GM12878 (cell line): Measurements from ENCODE around the gene SLC12A3. TPM values are rescaled to one million over a fixed set of nuclear protein-coding genes. Genes with fewer than 3 reads are reported as not detected.

Source experiments
- CREB1 ChIP-seq: IDR thresholded peaks from 2 replicates; pipeline ENCODE4 v1.6.1; 2012; ENCODE audit warnings: low read depth, mild to moderate bottlenecking, inconsistent platforms
- DPF2 ChIP-seq: fragments of 450-650 bp; IDR thresholded peaks from 2 replicates; pipeline ENCODE4 v1.6.1; 2017; ENCODE audit warnings: mild to moderate bottlenecking
- EED ChIP-seq: sonication (generic); IDR thresholded peaks from 2 replicates; pipeline ENCODE4 v1.6.1; 2016; ENCODE audit warnings: antibody characterized with exemption, low read depth
- EP300 ChIP-seq, 2 experiments: fragments of 150-350 bp in 1 of 2; IDR thresholded peaks; 2 replicates each; pipeline ENCODE4 v1.6.1; 2011 to 2012; ENCODE audit warnings: low read depth in 2 of 2, low read length in 2 of 2, borderline replicate concordance in 1 of 2, improper control_type of control experiment in 1 of 2, inconsistent platforms in 1 of 2; ENCODE audit not compliant: control insufficient read depth in 1 of 2
- ESRRA ChIP-seq: IDR thresholded peaks from 2 replicates; pipeline ENCODE4 v1.6.1; 2012; ENCODE audit warnings: mild to moderate bottlenecking, low read length, improper control_type of control experiment
- IKZF2 ChIP-seq, 2 experiments: fragments of 450-650 bp; IDR thresholded peaks; 2 replicates each; pipeline ENCODE4 v1.6.1; 2017; ENCODE audit warnings: mild to moderate bottlenecking in 2 of 2, moderate library complexity in 2 of 2
- MEF2A ChIP-seq: IDR thresholded peaks from 2 replicates; pipeline ENCODE4 v1.6.1; 2011; ENCODE audit warnings: low read depth, mild to moderate bottlenecking, low read length, moderate library complexity; ENCODE audit not compliant: insufficient read depth
- MYC ChIP-seq: IDR thresholded peaks from 2 replicates; pipeline ENCODE4 v1.6.1; 2011; ENCODE audit warnings: mild to moderate bottlenecking, low read length, moderate library complexity, inconsistent platforms; ENCODE audit not compliant: insufficient read depth, insufficient replicate concordance, insufficient read length, severe bottlenecking
- NFIC ChIP-seq: IDR thresholded peaks from 2 replicates; pipeline ENCODE4 v1.6.1; 2012; ENCODE audit warnings: low read depth, mild to moderate bottlenecking, inconsistent platforms, low read length, moderate library complexity
- NR2C1 ChIP-seq: fragments of 450-650 bp; IDR thresholded peaks from 2 replicates; pipeline ENCODE4 v1.6.1; 2017; ENCODE audit warnings: antibody characterized with exemption, mild to moderate bottlenecking, moderate library complexity
- POU2F2 ChIP-seq: IDR thresholded peaks from 3 replicates; pipeline ENCODE4 v1.6.1; 2011; ENCODE audit warnings: low read depth, mild to moderate bottlenecking, low read length, borderline replicate concordance
- RAD21 ChIP-seq: IDR thresholded peaks from 2 replicates; pipeline ENCODE4 v1.6.1; 2011; ENCODE audit warnings: mild to moderate bottlenecking, low read depth, low read length, moderate library complexity; ENCODE audit not compliant: insufficient read depth
- ZBTB4 ChIP-seq: fragments of 450-650 bp; formaldehyde crosslinking; IDR thresholded peaks from 2 replicates; pipeline ENCODE4 v1.4.0; 2022; ENCODE audit warnings: mild to moderate bottlenecking, moderate library complexity
- polyA plus RNA-seq, 11 experiments: library from polyadenylated mRNA; depleted of rRNA in 4 of 11; unstranded in 6 of 11; stranded (reverse) in 5 of 11; fragments of >200 nt; fragmentation: Nextera tagmentation in 4 of 11; fragmentation: Illumina TruSeq in 1 of 11; extraction: Ambion mirVana in 4 of 11; extraction: Trizol in 1 of 11; gene quantifications; 1 replicate in 1 of 11; 2 replicates in 10 of 11; pipeline versions ENCODE4 v1.2.1 to v1.2.3, GENCODE V29; 2011 to 2016; ENCODE audit warnings: inconsistent platforms in 2 of 11, missing spikeins in 2 of 11, low read depth in 1 of 11
- total RNA-seq, 4 experiments: library from RNA; depleted of rRNA in 3 of 4; stranded (reverse); fragments of >200 nt in 3 of 4; fragmentation: Illumina TruSeq in 1 of 4; extraction: Trizol in 1 of 4; gene quantifications; 2 replicates each; pipeline versions ENCODE4 v1.2.1 to v1.2.3, GENCODE V29; 2013 to 2021
- TF ChIP-seq, protein P1 (sequence below): IDR thresholded peaks from 2 replicates; pipeline ENCODE4 v1.6.1; 2011; ENCODE audit warnings: borderline replicate concordance, low read depth, mild to moderate bottlenecking, moderate library complexity, mixed read lengths, low read length; ENCODE audit not compliant: insufficient read depth; ENCODE audit errors: extremely low read length
- TF ChIP-seq, protein P2 (sequence below): fragments of 450-650 bp; IDR thresholded peaks from 2 replicates; pipeline ENCODE4 v1.6.1; 2017; ENCODE audit warnings: mild to moderate bottlenecking, low read depth, inconsistent platforms; ENCODE audit not compliant: poor library complexity, severe bottlenecking
- TF ChIP-seq, protein P3 (sequence below): fragments of 450-650 bp; IDR thresholded peaks from 2 replicates; pipeline ENCODE4 v1.6.1; 2017; ENCODE audit warnings: low read depth, mild to moderate bottlenecking, moderate library complexity

The SLC12A3 gene
- total and polyA plus RNA-seq, 10 of the 15 experiments (the other 5 are each of a cell fraction or from before 2014, with no cell fraction given), result 0.05 to 6.3 (median 3.1) TPM

DNA sequence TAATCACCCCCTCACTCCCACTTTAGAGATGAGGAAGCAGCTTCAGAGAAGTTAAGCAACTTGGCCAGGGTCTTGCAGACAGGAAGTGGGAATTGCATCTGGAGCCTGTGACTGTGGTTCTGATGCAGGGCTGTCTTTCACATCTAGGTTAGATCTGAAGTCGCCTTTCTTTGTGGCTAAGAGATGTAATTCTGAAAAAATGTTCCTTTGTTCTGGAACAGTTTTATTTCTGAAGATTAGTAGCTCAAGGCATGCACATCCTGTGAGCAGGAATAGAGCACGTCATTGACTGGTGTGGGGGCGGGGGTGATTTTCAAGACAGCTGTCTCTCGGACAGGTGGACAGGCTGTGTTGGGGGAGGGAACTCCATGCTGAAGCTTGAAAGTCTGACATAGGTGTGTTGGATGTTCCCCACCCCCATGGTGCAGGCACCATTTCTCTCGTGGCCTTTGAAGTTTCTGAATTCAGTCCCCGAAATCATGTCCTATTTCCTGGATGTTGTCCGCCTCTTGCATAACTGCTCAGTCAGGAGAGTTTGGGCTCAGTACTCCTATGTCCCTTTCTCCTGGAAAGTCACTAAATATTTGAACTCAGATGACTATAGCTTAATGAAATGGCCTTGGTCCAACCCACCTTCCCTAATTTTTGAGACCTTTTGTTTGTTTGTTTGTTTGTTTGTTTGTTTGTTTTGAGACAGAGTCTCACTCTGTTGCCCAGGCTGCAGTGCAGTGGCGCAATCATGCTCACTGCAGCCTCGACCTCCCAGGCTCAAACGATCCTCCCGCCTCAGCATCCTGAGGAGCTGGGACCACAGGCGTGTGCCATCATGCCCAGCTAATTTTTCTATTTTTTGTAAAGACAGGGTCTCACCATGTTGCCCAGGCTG lies 45.9 kb downstream of the SLC12A3 start (continued):
- TF ChIP-seq EED (peak; percentile 94), IKZF2 (IDR thresholded peaks at IDR 0.05) (peak; percentile 96), MYC (no peak), NFIC (peak; percentile 76), DPF2 (peak; percentile 81), ESRRA (no peak), ZBTB4 (no peak), CREB1 (peak; percentile 71; the same call in 1 of the 2 replicates), EP300 (IDR thresholded peaks at IDR 0.05; ENCODE audit: borderline replicate concordance in 1 of 2, control insufficient read depth in 1 of 2, low read depth in 2 of 2, low read length in 2 of 2) (peak; percentile 71 to 89; a peak in 3 of 4 replicates), MEF2A (0 out of 2 replicates have a peak, but pooled peaks have one; percentile 5), POU2F2 (0 out of 3 replicates have a peak, but pooled peaks have one; percentile 42), RAD21 (no peak), NR2C1 (peak; percentile 27; the same call in 1 of the 2 replicates)
- TF ChIP-seq, protein P1, sequence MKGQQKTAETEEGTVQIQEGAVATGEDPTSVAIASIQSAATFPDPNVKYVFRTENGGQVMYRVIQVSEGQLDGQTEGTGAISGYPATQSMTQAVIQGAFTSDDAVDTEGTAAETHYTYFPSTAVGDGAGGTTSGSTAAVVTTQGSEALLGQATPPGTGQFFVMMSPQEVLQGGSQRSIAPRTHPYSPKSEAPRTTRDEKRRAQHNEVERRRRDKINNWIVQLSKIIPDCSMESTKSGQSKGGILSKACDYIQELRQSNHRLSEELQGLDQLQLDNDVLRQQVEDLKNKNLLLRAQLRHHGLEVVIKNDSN, result no peak
- TF ChIP-seq, protein P2, sequence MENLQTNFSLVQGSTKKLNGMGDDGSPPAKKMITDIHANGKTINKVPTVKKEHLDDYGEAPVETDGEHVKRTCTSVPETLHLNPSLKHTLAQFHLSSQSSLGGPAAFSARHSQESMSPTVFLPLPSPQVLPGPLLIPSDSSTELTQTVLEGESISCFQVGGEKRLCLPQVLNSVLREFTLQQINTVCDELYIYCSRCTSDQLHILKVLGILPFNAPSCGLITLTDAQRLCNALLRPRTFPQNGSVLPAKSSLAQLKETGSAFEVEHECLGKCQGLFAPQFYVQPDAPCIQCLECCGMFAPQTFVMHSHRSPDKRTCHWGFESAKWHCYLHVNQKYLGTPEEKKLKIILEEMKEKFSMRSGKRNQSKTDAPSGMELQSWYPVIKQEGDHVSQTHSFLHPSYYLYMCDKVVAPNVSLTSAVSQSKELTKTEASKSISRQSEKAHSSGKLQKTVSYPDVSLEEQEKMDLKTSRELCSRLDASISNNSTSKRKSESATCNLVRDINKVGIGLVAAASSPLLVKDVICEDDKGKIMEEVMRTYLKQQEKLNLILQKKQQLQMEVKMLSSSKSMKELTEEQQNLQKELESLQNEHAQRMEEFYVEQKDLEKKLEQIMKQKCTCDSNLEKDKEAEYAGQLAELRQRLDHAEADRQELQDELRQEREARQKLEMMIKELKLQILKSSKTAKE, result peak; percentile 85
- TF ChIP-seq, protein P3, sequence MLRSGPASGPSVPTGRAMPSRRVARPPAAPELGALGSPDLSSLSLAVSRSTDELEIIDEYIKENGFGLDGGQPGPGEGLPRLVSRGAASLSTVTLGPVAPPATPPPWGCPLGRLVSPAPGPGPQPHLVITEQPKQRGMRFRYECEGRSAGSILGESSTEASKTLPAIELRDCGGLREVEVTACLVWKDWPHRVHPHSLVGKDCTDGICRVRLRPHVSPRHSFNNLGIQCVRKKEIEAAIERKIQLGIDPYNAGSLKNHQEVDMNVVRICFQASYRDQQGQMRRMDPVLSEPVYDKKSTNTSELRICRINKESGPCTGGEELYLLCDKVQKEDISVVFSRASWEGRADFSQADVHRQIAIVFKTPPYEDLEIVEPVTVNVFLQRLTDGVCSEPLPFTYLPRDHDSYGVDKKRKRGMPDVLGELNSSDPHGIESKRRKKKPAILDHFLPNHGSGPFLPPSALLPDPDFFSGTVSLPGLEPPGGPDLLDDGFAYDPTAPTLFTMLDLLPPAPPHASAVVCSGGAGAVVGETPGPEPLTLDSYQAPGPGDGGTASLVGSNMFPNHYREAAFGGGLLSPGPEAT, result peak; percentile 77
